GM12872 (cell line): ENCODE results near the gene RHOH.

ENCODE experiments used
- TF ChIP-seq, protein P1 (sequence below): IDR thresholded peaks from 3 replicates; pipeline ENCODE4 v1.5.1; 2011; ENCODE audit warnings: low read depth, mild to moderate bottlenecking, low read length, moderate library complexity; ENCODE audit not compliant: insufficient read depth

Gene RHOH

DNA sequence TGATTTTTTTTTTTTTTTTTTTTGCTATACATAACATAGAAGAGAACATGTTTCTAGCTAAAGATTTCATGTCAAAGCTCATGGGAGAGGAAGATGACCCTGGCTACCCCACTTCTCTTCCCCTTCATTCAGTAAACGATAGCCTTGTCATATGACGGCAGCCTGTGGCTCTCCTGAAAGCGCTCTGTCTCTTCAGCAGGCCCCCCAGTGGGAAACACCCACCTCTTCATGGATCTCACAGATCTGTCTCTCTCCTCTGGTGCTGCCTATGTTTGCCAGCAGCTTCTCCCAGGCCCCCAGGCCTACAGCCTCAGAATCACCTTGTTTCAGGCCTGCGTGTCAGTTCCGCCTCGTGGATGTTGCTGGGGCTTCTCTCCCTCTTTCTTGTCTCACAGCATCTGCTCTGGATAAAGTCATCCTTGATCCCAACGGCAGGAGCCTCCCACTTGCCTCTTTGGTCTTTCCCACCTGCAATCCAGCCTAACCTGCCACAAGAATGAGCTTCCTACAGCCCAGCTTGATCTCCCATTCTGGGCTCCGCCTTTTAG lies 34.6 kb downstream of the RHOH start:
- TF ChIP-seq, protein P1, sequence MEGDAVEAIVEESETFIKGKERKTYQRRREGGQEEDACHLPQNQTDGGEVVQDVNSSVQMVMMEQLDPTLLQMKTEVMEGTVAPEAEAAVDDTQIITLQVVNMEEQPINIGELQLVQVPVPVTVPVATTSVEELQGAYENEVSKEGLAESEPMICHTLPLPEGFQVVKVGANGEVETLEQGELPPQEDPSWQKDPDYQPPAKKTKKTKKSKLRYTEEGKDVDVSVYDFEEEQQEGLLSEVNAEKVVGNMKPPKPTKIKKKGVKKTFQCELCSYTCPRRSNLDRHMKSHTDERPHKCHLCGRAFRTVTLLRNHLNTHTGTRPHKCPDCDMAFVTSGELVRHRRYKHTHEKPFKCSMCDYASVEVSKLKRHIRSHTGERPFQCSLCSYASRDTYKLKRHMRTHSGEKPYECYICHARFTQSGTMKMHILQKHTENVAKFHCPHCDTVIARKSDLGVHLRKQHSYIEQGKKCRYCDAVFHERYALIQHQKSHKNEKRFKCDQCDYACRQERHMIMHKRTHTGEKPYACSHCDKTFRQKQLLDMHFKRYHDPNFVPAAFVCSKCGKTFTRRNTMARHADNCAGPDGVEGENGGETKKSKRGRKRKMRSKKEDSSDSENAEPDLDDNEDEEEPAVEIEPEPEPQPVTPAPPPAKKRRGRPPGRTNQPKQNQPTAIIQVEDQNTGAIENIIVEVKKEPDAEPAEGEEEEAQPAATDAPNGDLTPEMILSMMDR, result no peak

DNA sequence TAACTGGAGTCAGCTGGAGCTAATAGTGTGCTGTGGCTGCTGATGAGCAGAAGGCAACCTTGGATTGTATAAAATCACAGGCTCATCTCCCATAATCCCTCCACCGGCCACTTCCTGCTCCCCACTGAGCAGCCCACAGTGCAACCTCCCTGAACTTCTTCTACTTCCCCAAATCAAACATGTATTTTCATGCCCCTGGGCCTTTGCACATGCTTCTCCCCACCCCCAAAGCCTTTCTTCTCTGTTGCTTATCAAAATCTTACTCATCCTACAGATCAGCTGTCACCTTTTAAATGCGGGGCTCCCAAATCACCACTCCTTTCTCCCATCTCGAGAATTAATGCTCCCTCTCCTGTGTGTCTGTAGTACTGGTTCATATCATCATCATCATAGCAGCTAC lies 35.8 kb downstream of the RHOH start:
- TF ChIP-seq, protein P1, result no peak

DNA sequence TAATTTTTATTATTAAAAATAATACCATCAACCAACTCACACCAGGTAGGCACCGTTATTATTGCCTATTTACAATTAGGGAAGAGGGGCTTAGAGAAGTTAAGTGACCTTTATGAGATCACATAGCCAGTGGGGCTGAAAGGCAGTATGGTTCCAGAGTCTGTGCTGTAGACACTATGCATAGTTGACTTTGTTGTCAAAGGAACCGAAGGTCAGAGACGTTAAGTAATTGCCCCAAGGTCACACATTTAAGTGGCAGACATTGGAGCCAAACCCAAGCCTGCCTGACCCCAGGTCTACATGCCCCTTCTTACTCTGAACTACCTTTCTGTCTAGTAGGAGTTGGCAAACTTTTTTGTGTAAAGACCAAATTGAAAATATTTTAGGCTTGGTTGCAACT lies 36.4 kb downstream of the RHOH start:
- TF ChIP-seq, protein P1, result no peak

DNA sequence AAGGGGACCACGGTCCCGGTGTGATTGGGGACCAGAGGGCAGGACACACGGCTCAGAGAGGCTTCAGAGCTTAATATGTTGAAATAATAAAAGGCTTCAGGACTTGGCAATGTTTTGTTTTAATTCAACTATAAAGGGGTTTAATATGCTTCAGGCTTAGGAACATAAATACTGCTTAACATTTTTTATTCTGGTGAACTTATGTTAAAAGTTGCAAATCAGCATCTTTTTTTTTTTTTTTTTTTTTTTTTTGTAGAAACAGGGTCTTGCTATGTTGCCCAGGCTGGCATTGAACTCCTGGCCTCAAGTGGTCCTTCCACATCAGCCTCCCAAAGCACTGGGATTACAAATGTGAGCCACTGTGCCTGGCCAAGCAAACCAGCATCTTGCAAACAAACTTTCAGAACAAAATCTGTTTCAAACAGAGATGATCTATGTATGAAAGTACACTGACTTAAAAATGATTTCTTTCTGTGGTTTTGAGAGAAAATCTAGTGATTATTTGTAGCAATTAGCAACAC lies 37.7 kb downstream of the RHOH start:
- TF ChIP-seq, protein P1, result no peak

DNA sequence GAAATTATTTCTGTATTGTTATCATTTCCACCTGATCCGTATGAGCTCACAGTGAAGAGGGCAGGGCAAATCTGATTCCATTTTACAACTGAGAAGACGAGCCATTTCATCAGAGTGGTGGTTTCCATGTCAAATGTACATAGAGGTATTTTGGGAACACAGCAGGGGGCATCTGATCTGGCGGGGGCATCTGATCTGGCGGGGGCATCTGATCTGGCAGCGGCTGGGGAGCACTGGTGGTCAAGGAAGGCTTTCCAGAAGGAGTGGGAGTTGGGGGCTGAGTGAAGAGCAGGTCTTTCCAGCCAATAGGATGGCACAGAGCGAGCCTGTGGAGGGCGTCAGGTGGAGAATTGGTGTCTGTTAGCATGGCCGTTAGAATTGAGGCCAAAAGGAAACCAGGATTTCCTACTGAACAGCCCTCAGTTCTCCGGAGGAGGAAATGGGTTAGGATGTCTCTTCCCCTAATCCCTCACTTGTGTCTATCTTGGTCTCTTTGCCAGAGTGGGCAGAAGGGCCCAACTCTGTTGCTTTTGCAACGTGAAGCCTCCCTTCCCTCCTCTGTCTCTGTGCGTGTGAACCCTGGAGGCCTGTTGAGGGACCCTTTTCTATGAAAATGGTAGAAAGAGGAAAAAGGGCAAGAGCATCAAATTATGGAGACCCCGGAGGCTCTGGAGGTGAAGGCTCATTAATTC lies 41.3 kb downstream of the RHOH start:
- TF ChIP-seq, protein P1, result no peak

DNA sequence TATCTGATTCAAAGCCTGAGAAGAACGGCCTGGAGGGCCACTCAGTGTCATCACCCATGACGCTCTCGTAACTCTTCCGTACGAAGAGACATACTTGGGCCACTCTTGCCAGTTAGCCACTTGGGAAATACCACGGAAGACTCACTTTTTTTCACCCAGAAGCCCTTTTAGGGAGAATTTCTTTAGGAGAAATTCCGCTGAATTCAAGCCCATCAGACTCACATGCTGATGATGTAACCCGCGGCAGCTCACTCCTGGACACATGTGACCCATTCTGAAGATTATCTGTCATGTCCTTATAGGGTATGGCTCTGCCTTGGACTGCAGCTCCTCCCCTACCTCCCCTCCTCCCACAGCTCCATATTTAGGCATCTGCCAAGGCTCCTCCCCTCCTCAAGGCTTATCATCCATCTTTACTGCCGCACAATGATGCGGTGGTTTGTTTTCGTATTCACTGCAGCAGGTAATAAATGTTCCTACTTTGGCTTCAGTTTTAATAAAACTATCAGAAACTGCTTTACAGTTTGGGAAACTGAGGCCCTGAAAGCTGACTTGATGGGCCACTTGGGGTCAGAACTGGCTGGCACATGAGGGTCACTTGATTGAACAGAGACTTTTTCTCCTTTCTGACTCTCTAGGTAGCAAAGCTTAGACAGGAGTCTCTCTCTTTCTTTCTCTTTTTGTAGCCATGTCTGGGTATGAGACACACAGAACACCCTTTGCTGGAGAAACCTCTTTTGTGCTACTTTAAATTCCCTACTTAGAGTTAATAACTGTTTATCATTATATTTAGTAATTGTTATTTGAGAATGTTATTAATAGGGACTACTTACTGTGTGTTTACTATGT lies 42.1 kb downstream of the RHOH start:
- TF ChIP-seq, protein P1, result no peak

DNA sequence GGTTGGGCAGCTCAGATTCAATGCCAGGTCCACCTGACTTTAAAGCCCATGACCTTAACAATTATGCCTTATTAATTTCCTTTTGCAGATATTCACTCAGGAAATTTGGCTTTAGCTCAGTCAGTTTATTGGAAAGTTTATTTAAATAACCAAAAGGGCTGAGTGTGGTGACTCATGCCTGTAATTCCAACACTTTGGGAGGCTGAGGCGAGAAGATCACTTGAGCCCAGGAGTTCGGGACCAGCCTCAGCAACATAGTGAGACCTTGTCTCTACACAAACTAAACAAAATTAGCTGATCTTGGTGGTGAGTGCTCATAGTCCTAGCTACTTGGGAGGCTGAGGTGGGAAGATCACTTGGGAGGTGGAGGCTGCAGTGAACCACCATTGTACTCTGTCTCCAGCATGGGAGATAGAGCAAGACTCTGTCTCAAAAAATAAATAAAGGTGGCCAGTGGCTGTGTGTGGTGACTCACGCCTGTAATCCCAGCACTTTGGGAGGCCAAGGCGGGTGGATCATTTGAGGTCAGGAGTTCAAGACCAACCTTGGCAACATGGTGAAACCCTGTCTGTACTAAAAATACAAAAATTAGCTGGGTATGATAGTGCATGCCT lies 43.3 kb downstream of the RHOH start:
- TF ChIP-seq, protein P1, result no peak
